Neutrophil (primary cell): ENCODE data around the gene PRKN.

Experiments used
- H3K27ac ChIP-seq: fragments of 200-600 bp; sonication (generic); 2 replicates; pipeline ENCODE4 v1.5.1; 2016; ENCODE audit warnings: mild to moderate bottlenecking, moderate library complexity
- H3K27me3 ChIP-seq: fragments of 200-600 bp; sonication (generic); 2 replicates; pipeline ENCODE4 v1.6.0; 2016; ENCODE audit warnings: mild to moderate bottlenecking
- H3K36me3 ChIP-seq: fragments of 200-600 bp; sonication (generic); 2 replicates; pipeline ENCODE4 v1.5.1; 2017
- H3K4me1 ChIP-seq, 2 experiments: fragments of 200-600 bp in 1 of 2; sonication (generic) in 1 of 2; 1 replicate in 1 of 2; 2 replicates in 1 of 2; pipeline versions ENCODE4 v1.5.1 to v1.6.1; 2013 to 2016; ENCODE audit warnings: low read depth in 1 of 2, low read length in 1 of 2, mild to moderate bottlenecking in 1 of 2, moderate library complexity in 1 of 2; ENCODE audit not compliant: control insufficient read depth in 1 of 2, insufficient read depth in 1 of 2
- H3K4me3 ChIP-seq, 2 experiments: fragments of 200-600 bp in 1 of 2; sonication (generic) in 1 of 2; 1 replicate in 1 of 2; 2 replicates in 1 of 2; pipeline ENCODE4 v1.5.1; 2013 to 2016; ENCODE audit warnings: low read depth in 1 of 2, low read length in 1 of 2, mild to moderate bottlenecking in 1 of 2, moderate library complexity in 1 of 2
- H3K9me3 ChIP-seq: fragments of 200-600 bp; sonication (generic); 2 replicates; pipeline ENCODE4 v1.5.1; 2016
- TF ChIP-seq, protein P1 (sequence below): fragments of 200-600 bp; sonication (generic); IDR thresholded peaks from 2 replicates; pipeline ENCODE4 v1.5.1; 2016; ENCODE audit warnings: antibody characterized with exemption

Gene PRKN

GRCh38 chr6:161486361-161487216 is 1241.0 kb downstream of the PRKN start:
- no peak overlapping the region for H3K27ac ChIP-seq
- no peak overlapping the region for H3K4me3 ChIP-seq
- no peaks in the 10 kb centered on the region for H3K4me1 ChIP-seq
- no peaks in the 10 kb centered on the region for H3K27me3 ChIP-seq
- H3K36me3 ChIP-seq = no peaks in the 10 kb centered on the region
- TF ChIP-seq, protein P1, sequence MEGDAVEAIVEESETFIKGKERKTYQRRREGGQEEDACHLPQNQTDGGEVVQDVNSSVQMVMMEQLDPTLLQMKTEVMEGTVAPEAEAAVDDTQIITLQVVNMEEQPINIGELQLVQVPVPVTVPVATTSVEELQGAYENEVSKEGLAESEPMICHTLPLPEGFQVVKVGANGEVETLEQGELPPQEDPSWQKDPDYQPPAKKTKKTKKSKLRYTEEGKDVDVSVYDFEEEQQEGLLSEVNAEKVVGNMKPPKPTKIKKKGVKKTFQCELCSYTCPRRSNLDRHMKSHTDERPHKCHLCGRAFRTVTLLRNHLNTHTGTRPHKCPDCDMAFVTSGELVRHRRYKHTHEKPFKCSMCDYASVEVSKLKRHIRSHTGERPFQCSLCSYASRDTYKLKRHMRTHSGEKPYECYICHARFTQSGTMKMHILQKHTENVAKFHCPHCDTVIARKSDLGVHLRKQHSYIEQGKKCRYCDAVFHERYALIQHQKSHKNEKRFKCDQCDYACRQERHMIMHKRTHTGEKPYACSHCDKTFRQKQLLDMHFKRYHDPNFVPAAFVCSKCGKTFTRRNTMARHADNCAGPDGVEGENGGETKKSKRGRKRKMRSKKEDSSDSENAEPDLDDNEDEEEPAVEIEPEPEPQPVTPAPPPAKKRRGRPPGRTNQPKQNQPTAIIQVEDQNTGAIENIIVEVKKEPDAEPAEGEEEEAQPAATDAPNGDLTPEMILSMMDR = no peak
- no peaks in the 10 kb centered on the region for H3K9me3 ChIP-seq

- TF ChIP-seq, protein P1 = no peak
- Histone ChIP-seq H3K36me3 (no peaks in the 10 kb centered on the region), H3K27me3 (no peaks in the 10 kb centered on the region), H3K4me3 (no peak overlapping the region), H3K27ac (no peak overlapping the region), H3K4me1 (no peaks in the 10 kb centered on the region), H3K9me3 (no peaks in the 10 kb centered on the region)
Measured at GRCh38 chr6:161482517-161482858, 1245.1 kb downstream of the PRKN start.

DNA sequence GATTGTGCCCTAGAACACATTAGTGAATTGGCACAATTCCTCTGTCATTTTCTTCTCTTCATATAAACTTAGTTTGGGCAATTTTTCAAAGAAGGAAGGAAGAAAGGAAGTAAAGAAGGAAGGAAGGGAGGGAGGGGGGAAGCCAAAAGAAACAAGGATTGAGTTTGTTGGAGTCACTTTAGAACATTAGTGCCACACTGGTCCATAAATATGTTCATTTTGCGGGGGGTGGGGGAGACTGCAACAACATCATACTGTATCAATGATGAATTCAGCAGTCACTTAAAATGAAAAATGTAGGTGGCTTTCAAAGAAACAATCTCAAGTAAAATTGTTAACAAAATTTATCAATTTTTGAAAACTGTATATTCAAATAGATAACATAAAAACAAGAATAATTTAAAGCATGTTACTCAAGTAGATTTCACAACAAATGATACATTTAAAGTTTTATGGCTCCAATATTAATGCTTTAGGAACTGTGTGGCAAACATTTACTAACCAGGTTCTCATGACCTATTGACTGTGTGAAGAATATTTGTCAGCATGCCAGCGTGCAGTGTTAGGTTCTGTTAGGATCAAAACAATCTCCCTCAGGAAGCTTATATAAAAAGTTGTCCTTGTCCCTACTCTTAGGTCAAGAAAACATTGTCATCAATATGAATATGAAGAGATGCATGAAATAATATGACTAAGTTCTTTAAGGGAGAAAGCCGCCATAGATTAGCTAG is 1245.6 kb downstream of the PRKN start:
- no peaks in the 10 kb centered on the region for H3K4me1 ChIP-seq
- no peaks in the 10 kb centered on the region for H3K36me3 ChIP-seq
- H3K4me3 ChIP-seq = no peak overlapping the region
- TF ChIP-seq, protein P1 = no peak
- no peak overlapping the region for H3K27ac ChIP-seq
- H3K27me3 ChIP-seq = no peaks in the 10 kb centered on the region
- H3K9me3 ChIP-seq = no peaks in the 10 kb centered on the region

DNA sequence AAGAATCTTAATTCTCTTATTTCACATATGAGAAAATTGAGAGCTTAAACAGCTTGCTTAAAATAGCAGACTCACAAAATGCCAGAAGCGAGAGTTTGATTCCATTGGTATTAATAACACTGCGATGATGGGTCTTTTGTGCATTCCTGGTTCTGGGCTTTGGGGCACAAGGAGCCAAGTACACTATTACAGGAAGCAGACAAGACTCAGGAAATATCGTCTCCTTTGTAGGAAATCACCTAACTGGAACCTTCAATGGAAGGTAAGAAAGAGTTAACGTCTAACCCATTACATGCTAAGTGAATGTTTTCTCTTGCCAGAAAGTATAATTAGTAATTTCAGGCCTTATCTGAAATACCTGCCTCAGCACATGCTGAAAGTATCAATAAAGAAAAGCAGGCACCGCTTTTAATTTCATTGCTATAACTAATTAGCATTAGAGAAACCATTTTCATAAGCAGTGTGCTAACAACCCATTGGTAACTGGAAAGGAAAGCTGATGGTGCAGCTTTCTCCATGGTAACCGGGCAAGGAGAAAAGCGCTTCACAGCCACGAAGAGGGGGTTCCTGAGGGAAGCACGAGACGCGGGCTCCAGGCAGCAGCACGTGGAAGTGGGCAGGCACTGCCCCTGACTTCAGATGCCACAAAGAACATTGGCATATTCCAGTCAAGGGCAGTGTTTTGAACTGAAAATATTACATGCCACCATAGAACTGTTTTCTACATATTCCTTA is 1247.0 kb downstream of the PRKN start:
- H3K4me3 ChIP-seq = no peak overlapping the region
- H3K36me3 ChIP-seq = no peaks in the 10 kb centered on the region
- TF ChIP-seq, protein P1 = no peak
- H3K4me1 ChIP-seq = no peaks in the 10 kb centered on the region
- no peaks in the 10 kb centered on the region for H3K27me3 ChIP-seq
- H3K9me3 ChIP-seq = no peaks in the 10 kb centered on the region
- no peak overlapping the region for H3K27ac ChIP-seq

DNA sequence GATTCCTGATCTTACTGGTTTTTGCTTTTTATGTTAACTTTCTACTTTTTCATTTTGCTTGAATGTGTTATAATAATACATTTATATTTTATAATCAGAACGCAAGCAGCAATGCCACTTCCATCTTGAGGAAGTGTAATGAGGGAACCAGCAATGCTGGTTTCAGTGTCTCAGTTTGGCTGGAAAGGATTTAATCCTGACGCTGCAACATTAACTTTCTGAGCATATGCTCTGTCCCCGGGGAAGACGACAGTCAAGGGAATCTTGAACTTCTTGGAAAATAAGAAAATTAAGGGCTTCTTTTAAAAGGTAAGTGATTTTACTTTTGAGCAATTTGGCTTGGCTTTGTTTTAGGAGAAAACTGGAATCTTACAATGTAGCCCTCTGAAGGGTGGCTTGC is 1248.2 kb downstream of the PRKN start:
- TF ChIP-seq, protein P1 = no peak

More for the DNA sequence above, 1248.2 kb downstream of the PRKN start:
- H3K36me3 ChIP-seq = no peaks in the 10 kb centered on the region
- no peak overlapping the region for H3K27ac ChIP-seq
- H3K4me3 ChIP-seq = no peak overlapping the region
- no peaks in the 10 kb centered on the region for H3K4me1 ChIP-seq
- no peaks in the 10 kb centered on the region for H3K27me3 ChIP-seq
- no peaks in the 10 kb centered on the region for H3K9me3 ChIP-seq
